Smooth muscle cell (in vitro differentiated cells): ENCODE measurements around the gene POU2F1. TPM values are rescaled to one million over a fixed set of nuclear protein-coding genes. Genes with fewer than 3 reads are reported as not detected.

Experiments
- DNase-seq: peaks from one replicate; lab custom pipeline; 2025; ENCODE audit not compliant: unreplicated experiment; lab: John Stamatoyannopoulos, UW
- H2AFZ ChIP-seq: fragments of 200-600 bp; sonication (generic); 2 replicates; pipeline ENCODE4 v1.6.0; 2016; ENCODE audit warnings: antibody characterized with exemption, low read depth, mild to moderate bottlenecking
- H3F3A ChIP-seq: fragments of 200-600 bp; sonication (generic); 2 replicates; pipeline ENCODE4 v1.6.0; 2017; ENCODE audit warnings: antibody characterized with exemption, low read depth
- H3K27ac ChIP-seq: fragments of 200-600 bp; sonication (generic); 2 replicates; pipeline ENCODE4 v1.5.1; 2016; ENCODE audit warnings: low read depth, mild to moderate bottlenecking
- H3K27me3 ChIP-seq: fragments of 200-600 bp; sonication (generic); 2 replicates; pipeline ENCODE4 v1.6.1; 2016; ENCODE audit warnings: low read depth, mild to moderate bottlenecking
- H3K36me3 ChIP-seq: fragments of 200-600 bp; sonication (generic); 2 replicates; pipeline ENCODE4 v1.5.1; 2016; ENCODE audit warnings: low read depth
- H3K4me1 ChIP-seq: fragments of 200-600 bp; sonication (generic); 2 replicates; pipeline ENCODE4 v1.5.1; 2016; ENCODE audit warnings: low read depth
- H3K4me2 ChIP-seq: fragments of 200-600 bp; sonication (generic); 2 replicates; pipeline ENCODE4 v1.6.0; 2016; ENCODE audit warnings: mild to moderate bottlenecking
- H3K4me3 ChIP-seq: fragments of 200-600 bp; sonication (generic); 2 replicates; pipeline ENCODE4 v1.5.1; 2016; ENCODE audit warnings: mild to moderate bottlenecking
- H3K79me2 ChIP-seq: fragments of 200-600 bp; sonication (generic); 2 replicates; pipeline ENCODE4 v1.6.0; 2016; ENCODE audit warnings: low read depth, mild to moderate bottlenecking
- H3K9ac ChIP-seq: fragments of 200-600 bp; sonication (generic); 2 replicates; pipeline ENCODE4 v1.6.0; 2016; ENCODE audit warnings: low read depth
- H3K9me3 ChIP-seq: fragments of 200-600 bp; sonication (generic); replicated peaks from 2 replicates; pipeline ENCODE4 v1.5.1; 2016; ENCODE audit warnings: low read depth
- H4K20me1 ChIP-seq: fragments of 200-600 bp; sonication (generic); 2 replicates; pipeline ENCODE4 v1.6.0; 2016; ENCODE audit warnings: low read depth
- WGBS: methylation state at CpG from one replicate; pipeline ENCODE4 v1.1.7; 2016; ENCODE audit warnings: low lambda C conversion rate; 5-methylcytosine and 5-hydroxymethylcytosine counted together
- polyA plus RNA-seq: library from polyadenylated mRNA; unstranded; fragments of >200 nt; fragmentation: Nextera tagmentation; extraction: Ambion mirVana; gene quantifications from 2 replicates; pipeline ENCODE4 v1.2.1, GENCODE V29; 2016
- total RNA-seq: library from RNA; depleted of rRNA; stranded (reverse); fragments of >200 nt; gene quantifications from 2 replicates; pipeline ENCODE4 v1.2.3, GENCODE V29; 2014
- TF ChIP-seq, protein P1 (sequence below): fragments of 200-600 bp; sonication (generic); IDR thresholded peaks from 2 replicates; pipeline ENCODE4 v1.5.1; 2017; ENCODE audit warnings: borderline replicate concordance, mild to moderate bottlenecking, antibody characterized with exemption; ENCODE audit not compliant: insufficient read depth, poor library complexity, severe bottlenecking

The POU2F1 gene
- total and polyA plus RNA-seq, 2 experiments from 2014 or later: 5.3 to 15.6 TPM

DNA sequence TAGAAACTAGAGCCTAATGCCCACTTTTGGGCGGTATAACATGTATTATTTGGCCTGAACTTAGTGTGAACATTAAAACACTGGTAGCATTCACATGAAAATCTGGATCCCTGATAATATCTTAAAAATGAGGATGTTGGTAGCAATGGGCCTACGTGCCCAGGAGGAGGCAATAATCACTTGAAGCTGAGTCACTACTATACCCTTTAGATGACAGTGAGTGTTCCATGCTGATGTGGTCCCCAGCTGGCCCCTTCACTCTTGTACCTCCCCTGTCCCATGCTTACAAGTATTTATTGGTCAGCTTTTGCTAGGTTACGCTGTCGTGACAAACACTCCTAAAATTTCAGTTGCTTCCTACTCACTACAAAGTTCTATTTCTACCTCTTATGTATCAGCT, 23.0 kb upstream of the POU2F1 start:
- Histone ChIP-seq H3K9ac (no peak overlapping the region), H3K4me2 (no peak overlapping the region), H3K4me1 (peaks cover 17% of the 10 kb centered on the region), H3K27me3 (no peaks in the 10 kb centered on the region), H3K9me3 (no peaks in the 10 kb centered on the region), H4K20me1 (no peaks in the 10 kb centered on the region), H3K27ac (no peak overlapping the region), H3F3A (no peaks in the 10 kb centered on the region), H3K79me2 (no peaks in the 10 kb centered on the region), H3K36me3 (no peaks in the 10 kb centered on the region), H2AFZ (no peak overlapping the region), H3K4me3 (no peak overlapping the region)
- TF ChIP-seq, protein P1, sequence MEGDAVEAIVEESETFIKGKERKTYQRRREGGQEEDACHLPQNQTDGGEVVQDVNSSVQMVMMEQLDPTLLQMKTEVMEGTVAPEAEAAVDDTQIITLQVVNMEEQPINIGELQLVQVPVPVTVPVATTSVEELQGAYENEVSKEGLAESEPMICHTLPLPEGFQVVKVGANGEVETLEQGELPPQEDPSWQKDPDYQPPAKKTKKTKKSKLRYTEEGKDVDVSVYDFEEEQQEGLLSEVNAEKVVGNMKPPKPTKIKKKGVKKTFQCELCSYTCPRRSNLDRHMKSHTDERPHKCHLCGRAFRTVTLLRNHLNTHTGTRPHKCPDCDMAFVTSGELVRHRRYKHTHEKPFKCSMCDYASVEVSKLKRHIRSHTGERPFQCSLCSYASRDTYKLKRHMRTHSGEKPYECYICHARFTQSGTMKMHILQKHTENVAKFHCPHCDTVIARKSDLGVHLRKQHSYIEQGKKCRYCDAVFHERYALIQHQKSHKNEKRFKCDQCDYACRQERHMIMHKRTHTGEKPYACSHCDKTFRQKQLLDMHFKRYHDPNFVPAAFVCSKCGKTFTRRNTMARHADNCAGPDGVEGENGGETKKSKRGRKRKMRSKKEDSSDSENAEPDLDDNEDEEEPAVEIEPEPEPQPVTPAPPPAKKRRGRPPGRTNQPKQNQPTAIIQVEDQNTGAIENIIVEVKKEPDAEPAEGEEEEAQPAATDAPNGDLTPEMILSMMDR: no peak
- 89% methylated on average over 4 of the region's 4 CpGs for WGBS
- DNase-seq: no peak

DNA sequence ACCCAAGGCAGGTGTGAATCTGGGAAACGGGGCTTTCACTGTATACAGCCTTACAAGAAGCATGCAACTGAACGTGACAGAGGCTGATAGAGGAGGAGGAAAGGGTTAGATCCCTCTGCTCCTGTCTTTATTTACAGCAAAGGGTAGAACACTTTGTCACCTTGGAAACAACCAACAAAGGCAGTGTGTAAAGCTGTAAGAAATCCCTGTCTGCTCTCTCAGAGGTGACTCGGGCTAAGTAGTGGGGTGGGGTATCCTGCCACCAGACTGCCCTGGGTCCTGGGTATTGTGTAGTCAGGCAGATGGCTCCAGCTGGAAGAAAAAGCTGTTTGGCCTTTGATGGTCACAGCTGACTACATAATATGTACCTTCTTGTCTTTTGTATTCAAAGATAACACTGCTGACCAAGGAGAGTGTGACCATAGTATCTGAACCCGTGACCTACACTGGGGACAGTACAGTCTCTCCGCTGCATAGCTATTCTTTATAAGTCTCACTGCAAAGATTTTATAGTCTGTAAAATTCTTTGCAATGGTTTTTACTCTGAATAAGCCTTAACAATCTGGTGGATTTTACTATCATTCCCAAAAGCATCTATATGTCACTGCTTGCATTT, 22.1 kb upstream of the POU2F1 start:
- Histone ChIP-seq H2AFZ (no peak overlapping the region), H3K4me3 (no peak overlapping the region), H3K4me2 (no peak overlapping the region), H3F3A (no peaks in the 10 kb centered on the region), H3K9me3 (no peaks in the 10 kb centered on the region), H3K4me1 (peaks cover 17% of the 10 kb centered on the region), H3K79me2 (no peaks in the 10 kb centered on the region), H4K20me1 (no peaks in the 10 kb centered on the region), H3K9ac (no peak overlapping the region), H3K27ac (no peak overlapping the region), H3K36me3 (no peaks in the 10 kb centered on the region), H3K27me3 (no peaks in the 10 kb centered on the region)
- TF ChIP-seq, protein P1: no peak
- DNase-seq: no peak
- 72% methylated on average over 5 of the region's 5 CpGs for WGBS

DNA sequence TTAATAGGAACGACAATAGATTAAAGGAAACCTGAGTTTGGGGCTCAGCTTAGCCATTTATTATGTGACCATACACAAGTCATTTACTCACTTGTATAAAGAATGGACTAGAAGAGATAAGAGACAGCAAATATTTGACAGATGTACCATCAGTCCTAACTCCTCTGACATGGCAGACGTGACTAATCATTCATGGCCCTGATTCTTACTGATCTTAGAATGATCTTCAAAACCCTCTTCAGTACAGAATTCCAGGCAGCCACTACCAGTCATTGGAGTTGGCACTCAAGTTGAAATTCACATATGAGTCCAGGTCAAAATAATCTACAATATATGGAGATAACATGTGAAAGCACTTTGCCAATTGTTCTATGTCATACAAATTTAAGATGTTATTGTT, 21.0 kb upstream of the POU2F1 start:
- H3K79me2 ChIP-seq: no peaks in the 10 kb centered on the region
- H3K27me3 ChIP-seq: no peaks in the 10 kb centered on the region
- no peak overlapping the region for H3K4me3 ChIP-seq
- no peak overlapping the region for H3K9ac ChIP-seq
- H3K36me3 ChIP-seq: no peaks in the 10 kb centered on the region
- no peaks in the 10 kb centered on the region for H4K20me1 ChIP-seq
- TF ChIP-seq, protein P1: no peak
- 89% methylated on average over 2 of the region's 2 CpGs for WGBS
- no peak overlapping the region for H3K27ac ChIP-seq
- no peak overlapping the region for H2AFZ ChIP-seq
- H3K4me2 ChIP-seq: no peak overlapping the region
- no peaks in the 10 kb centered on the region for H3F3A ChIP-seq
- H3K4me1 ChIP-seq: peaks cover 17% of the 10 kb centered on the region
- DNase-seq: no peak
- no peaks in the 10 kb centered on the region for H3K9me3 ChIP-seq

DNA sequence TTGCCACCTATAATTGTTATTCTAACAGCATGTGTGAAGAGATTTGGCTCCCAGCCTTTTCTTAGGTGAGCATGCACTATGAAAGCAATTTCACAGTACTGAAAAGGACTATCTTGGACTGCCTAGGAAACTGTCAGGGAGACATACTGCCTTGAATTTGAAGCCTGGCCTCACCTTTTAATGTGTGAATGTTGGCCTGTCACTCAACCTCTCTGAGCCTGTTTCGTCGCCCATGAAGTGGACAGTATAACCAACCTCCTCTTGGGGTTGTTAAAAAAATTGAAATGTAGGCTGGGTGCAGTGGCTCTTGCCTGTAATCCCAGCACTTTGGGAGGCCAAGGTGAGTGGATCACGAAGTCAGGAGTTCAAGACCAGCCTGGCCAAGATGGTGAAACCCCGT, 20.4 kb upstream of the POU2F1 start:
- Histone ChIP-seq H2AFZ (no peak overlapping the region), H3K9me3 (no peaks in the 10 kb centered on the region), H3K36me3 (no peaks in the 10 kb centered on the region), H3K4me3 (no peak overlapping the region), H3F3A (no peaks in the 10 kb centered on the region), H3K27me3 (no peaks in the 10 kb centered on the region), H3K27ac (no peak overlapping the region), H3K9ac (no peak overlapping the region), H3K4me1 (peaks cover 17% of the 10 kb centered on the region), H3K79me2 (no peaks in the 10 kb centered on the region), H4K20me1 (no peaks in the 10 kb centered on the region), H3K4me2 (no peak overlapping the region)
- 92% methylated on average over 4 of the region's 4 CpGs for WGBS
- TF ChIP-seq, protein P1: no peak
- no peak for DNase-seq
